Measurements from ENCODE around the gene KLHL3. TPM values are rescaled to one million over a fixed set of nuclear protein-coding genes. Genes with fewer than 3 reads are reported as not detected.

The KLHL3 gene
- total RNA-seq, 4 donors from 2014 or later = 1.8 to 9.8 (median 4.0) TPM

GRCh38 chr5:137700282-137700680 lies 35.6 kb downstream of the KLHL3 start:
- DNase-seq (ENCODE audit: low spot score) = no peak

GRCh38 chr5:137699336-137700281 lies 36.3 kb downstream of the KLHL3 start:
- peak; percentile 54 for ATAC-seq (ENCODE audit: low FRiP score)
- no peak for TF ChIP-seq CTCF (IDR thresholded peaks at IDR 0.05)
- no peak for DNase-seq (ENCODE audit: low spot score)

More at GRCh38 chr5:137700282-137700680, 35.6 kb downstream of the KLHL3 start:
- no peak for ATAC-seq (ENCODE audit: low FRiP score)
- no peak for TF ChIP-seq CTCF (IDR thresholded peaks at IDR 0.05)

GRCh38 chr5:137696481-137696880 lies 39.4 kb downstream of the KLHL3 start:
- no peak for DNase-seq (ENCODE audit: low spot score)
- TF ChIP-seq CTCF (IDR thresholded peaks at IDR 0.05) = no peak
- ATAC-seq (ENCODE audit: low FRiP score) = no peak

- no peak for ATAC-seq (ENCODE audit: low FRiP score)
- no peak for DNase-seq (ENCODE audit: low spot score)
- TF ChIP-seq CTCF (IDR thresholded peaks at IDR 0.05) = no peak
These were observed 40.0 kb downstream of the KLHL3 start for GRCh38 chr5:137695651-137696428.

GRCh38 chr5:137693951-137694721 lies 41.8 kb downstream of the KLHL3 start:
- TF ChIP-seq CTCF (IDR thresholded peaks at IDR 0.05) = no peak
- ATAC-seq (ENCODE audit: low FRiP score) = no peak
- DNase-seq (ENCODE audit: low spot score) = no peak

GRCh38 chr5:137693307-137693950 lies 42.5 kb downstream of the KLHL3 start:
- TF ChIP-seq CTCF (IDR thresholded peaks at IDR 0.05) = no peak
- ATAC-seq (ENCODE audit: low FRiP score) = no peak
- no peak for DNase-seq (ENCODE audit: low spot score)

Measured in omental fat pad (tissue), 4 donors.